Kidney (tissue), 14 donors: ENCODE data around the gene TNFRSF8. TPM values are rescaled to one million over a fixed set of nuclear protein-coding genes. Genes with fewer than 3 reads are reported as not detected.

ENCODE experiments used
- DNase-seq, 5 donors: peaks; one replicate each; pipeline ENCODE4 v3.0.0-alpha.2; 2013 to 2020
- FAIRE-seq: peaks from 2 replicates; lab custom pipeline; 2012; peaks lifted over from hg19 to GRCh38; lab: Jason Lieb, UNC
- H3K27ac ChIP-seq, 2 donors: one replicate each; pipeline ENCODE4 v1.7.0; 2013; ENCODE audit warnings: low read depth in 2 of 2, low read length in 2 of 2, inconsistent platforms in 1 of 2
- H3K27me3 ChIP-seq: one replicate; pipeline ENCODE4 v1.7.1; 2013; ENCODE audit warnings: low read length, inconsistent platforms; ENCODE audit not compliant: control insufficient read depth, insufficient read depth
- H3K36me3 ChIP-seq, 3 donors: one replicate each; pipeline versions ENCODE4 v1.7.0 to v1.7.1; 2013; ENCODE audit warnings: low read length in 3 of 3, control low read depth in 1 of 3, inconsistent platforms in 1 of 3; ENCODE audit not compliant: insufficient read depth in 3 of 3, control insufficient read depth in 2 of 3
- H3K4me1 ChIP-seq, 3 donors: one replicate each; pipeline versions ENCODE4 v1.7.0 to v1.7.1; 2013; ENCODE audit warnings: low read length in 3 of 3, inconsistent platforms in 1 of 3, low read depth in 1 of 3; ENCODE audit not compliant: control insufficient read depth in 2 of 3, insufficient read depth in 2 of 3
- H3K4me3 ChIP-seq, 3 donors: one replicate each; pipeline versions ENCODE4 v1.7.0 to v1.8.1; 2013; ENCODE audit warnings: low read length in 3 of 3, control low read depth in 1 of 3, inconsistent platforms in 1 of 3
- H3K9ac ChIP-seq, 3 donors: one replicate each; pipeline versions ENCODE4 v1.7.0 to v1.7.1; 2013; ENCODE audit warnings: low read length in 3 of 3, control low read depth in 1 of 3, inconsistent platforms in 1 of 3
- H3K9me3 ChIP-seq, 3 donors: one replicate each; pipeline versions ENCODE4 v1.7.0 to v1.7.1; 2013; ENCODE audit warnings: low read length in 3 of 3, control low read depth in 1 of 3, inconsistent platforms in 1 of 3; ENCODE audit not compliant: control insufficient read depth in 2 of 3, insufficient read depth in 1 of 3
- CTCF ChIP-seq: IDR thresholded peaks from 3 replicates; pipeline ENCODE4 v1.5.1; 2012; ENCODE audit warnings: mild to moderate bottlenecking, moderate library complexity, borderline replicate concordance; ENCODE audit not compliant: insufficient read depth; ENCODE audit errors: extremely low read depth
- intact Hi-C: fragments of 100-400 bp; cut with DNase I; formaldehyde crosslinking; loops from one replicate; pipeline ENCODE4 v1.11.1; 2022
- polyA plus RNA-seq: library from polyadenylated mRNA; stranded (reverse); fragments of 350-450 nt; fragmentation: Illumina TruSeq; extraction: RNeasy Lipid Tissue Mini Kit (QIAGEN cat#74804); gene quantifications from one replicate; pipeline ENCODE4 v1.2.3, GENCODE V29; 2014; ENCODE audit warnings: low read depth, low replicate concordance; ENCODE audit not compliant: insufficient read depth
- total RNA-seq: library from RNA; stranded (reverse); fragmentation: NEBNext Ultra II Directional; extraction: Animal tissue kit (Norgen Biotek cat#: 25700); gene quantifications from one replicate; pipeline ENCODE4 v1.2.1, GENCODE V29; 2021
- donor health status: control.
- donor health status: control.
- donor health status: control.
- donor health status: control.
- donor health status: control.
- donor health status: DM: yes; HTN: yes; CAD: no.
- donor health status: Normal renal cell carcinoma (clear cell type).

The TNFRSF8 gene
- total and polyA plus RNA-seq, 2 donors from 2014 or later: 0.94 to 0.97 TPM

GRCh38 chr1:12056331-12056841 lies 6.7 kb upstream of the TNFRSF8 start:
- Histone ChIP-seq H3K4me3 (no peak overlapping the region), H3K27me3 (no peaks in the 10 kb centered on the region), H3K4me1 (no peaks in the 10 kb centered on the region), H3K27ac (no peak overlapping the region), H3K9me3 (no peaks in the 10 kb centered on the region), H3K36me3 (no peaks in the 10 kb centered on the region), H3K9ac (no peak overlapping the region)
- no peak for TF ChIP-seq CTCF
- no peak for DNase-seq
- no peak for FAIRE-seq
- intact Hi-C loops: no loop called here

GRCh38 chr1:12057382-12057781 lies 5.7 kb upstream of the TNFRSF8 start:
- Histone ChIP-seq H3K4me3 (no peak overlapping the region), H3K27me3 (no peaks in the 10 kb centered on the region), H3K9me3 (no peaks in the 10 kb centered on the region), H3K4me1 (no peaks in the 10 kb centered on the region), H3K27ac (no peak overlapping the region), H3K9ac (no peak overlapping the region), H3K36me3 (no peaks in the 10 kb centered on the region)
- no peak for FAIRE-seq
- intact Hi-C loops: no loop called here
- TF ChIP-seq CTCF: no peak
- no peak for DNase-seq

- FAIRE-seq (no peak), DNase-seq (no peak)
- no peak for TF ChIP-seq CTCF
- Histone ChIP-seq H3K27ac (no peak overlapping the region), H3K9me3 (no peaks in the 10 kb centered on the region), H3K27me3 (peaks cover 3% of the 10 kb centered on the region), H3K36me3 (no peaks in the 10 kb centered on the region), H3K4me1 (no peaks in the 10 kb centered on the region), H3K4me3 (no peak overlapping the region), H3K9ac (no peak overlapping the region)
- intact Hi-C loops: no loop called here
These were observed 5.0 kb upstream of the TNFRSF8 start for GRCh38 chr1:12057940-12058687.

GRCh38 chr1:12059226-12059625 lies 3.9 kb upstream of the TNFRSF8 start:
- H3K9ac ChIP-seq: no peak overlapping the region
- DNase-seq (no peak), FAIRE-seq (no peak)
- no peak for TF ChIP-seq CTCF
- H3K27ac ChIP-seq: no peak overlapping the region
- no peaks in the 10 kb centered on the region for H3K36me3 ChIP-seq
- no peak overlapping the region for H3K4me3 ChIP-seq
- H3K27me3 ChIP-seq: peaks cover 9% of the 10 kb centered on the region
- intact Hi-C loops: no loop called here
- H3K4me1 ChIP-seq: no peaks in the 10 kb centered on the region
- H3K9me3 ChIP-seq: no peaks in the 10 kb centered on the region
